Mucosa of descending colon (tissue), 3 donors: ENCODE results near the gene CIART. TPM values are rescaled to one million over a fixed set of nuclear protein-coding genes. Genes with fewer than 3 reads are reported as not detected.

ENCODE experiments used
- ATAC-seq: fragments of 200-7000 bp; cut with Tn5 transposase; one replicate; pipeline ENCODE4 v1.9.1; 2020; ENCODE audit warnings: mild to moderate bottlenecking, moderate library complexity
- DNase-seq, 3 donors: peaks; one replicate each; pipeline ENCODE4 v3.0.0-alpha.2; 2020
- H3K36me3 ChIP-seq: fragments of 200-600 bp; one replicate; pipeline ENCODE4 v1.8.0; 2021; ENCODE audit warnings: low read depth, mild to moderate bottlenecking
- H3K4me1 ChIP-seq: fragments of 200-600 bp; one replicate; pipeline ENCODE4 v1.8.0; 2021; ENCODE audit warnings: low read depth, mild to moderate bottlenecking
- H3K4me3 ChIP-seq: fragments of 200-600 bp; one replicate; pipeline ENCODE4 v1.8.0; 2021; ENCODE audit warnings: mild to moderate bottlenecking
- H3K9me3 ChIP-seq: fragments of 200-600 bp; one replicate; pipeline ENCODE4 v1.8.0; 2021; ENCODE audit warnings: mild to moderate bottlenecking
- CTCF ChIP-seq: fragments of 200-600 bp; IDR thresholded peaks from one replicate; pipeline ENCODE4 v1.8.0; 2022; ENCODE audit warnings: antibody characterized with exemption, mild to moderate bottlenecking
- intact Hi-C, 2 donors: fragments of 100-400 bp; cut with DNase I in 1 of 2; cut with micrococcal nuclease in 1 of 2; formaldehyde crosslinking; loops; one replicate each; pipeline versions ENCODE4 v1.11.0 to v1.11.1; 2022; cut with DNase I, micrococcal nuclease
- total RNA-seq, 3 donors: library from RNA; stranded (reverse); fragmentation: NEBNext Ultra II Directional in 2 of 3; extraction: Animal tissue kit (Norgen Biotek cat#: 25700) in 2 of 3; gene quantifications; one replicate each; pipeline versions ENCODE4 v1.2.1 to v1.2.4, GENCODE V29; 2021 to 2023
- donor health status: DM: no; HTN: no; CAD: no; lungs with moderate emphysema.
- donor health status: DM: no; HTN: no; CAD: no.
- donor health status: DM: no; HTN: yes; CAD: no.

Gene CIART
- total RNA-seq, 3 donors from 2014 or later, result 0.49 to 12.6 (median 1.6) TPM

- DNase-seq (no peak), ATAC-seq (no peak)
- intact Hi-C loops, result no loop called here
- H3K4me1 ChIP-seq, result no peaks in the 10 kb centered on the region
- no peaks in the 10 kb centered on the region for H3K9me3 ChIP-seq
- H3K4me3 ChIP-seq, result no peak overlapping the region
- H3K36me3 ChIP-seq, result no peaks in the 10 kb centered on the region
- TF ChIP-seq CTCF, result no peak
These were observed 6.5 kb downstream of the CIART start for GRCh38 chr1:150288822-150289221.

- Histone ChIP-seq H3K4me1 (no peaks in the 10 kb centered on the region), H3K9me3 (no peaks in the 10 kb centered on the region), H3K36me3 (no peaks in the 10 kb centered on the region), H3K4me3 (peak within 1 kb of the TSS; percentile 32)
- no peak for TF ChIP-seq CTCF
- intact Hi-C loops, result no loop called here
- peak; percentile 99 for ATAC-seq
- DNase-seq, result peak; percentile 87 to 92 (median 88)
These were observed 11.3 kb downstream of the CIART start, which contains the start of gene MRPS21 for GRCh38 chr1:150293433-150294253. TSS of gene MRPS21 (plus strand) at chr1:150293861. CDS start at chr1:150294367, 506 bp downstream.

GRCh38 chr1:150295476-150295875 is 13.1 kb downstream of the CIART start:
- TF ChIP-seq CTCF, result no peak
- H3K36me3 ChIP-seq, result no peaks in the 10 kb centered on the region

GRCh38 chr1:150299716-150300115 is 17.4 kb downstream of the CIART start:
- intact Hi-C loops, result no loop called here
- Histone ChIP-seq H3K4me1 (peaks cover 2% of the 10 kb centered on the region), H3K4me3 (no peak overlapping the region), H3K9me3 (no peaks in the 10 kb centered on the region), H3K36me3 (no peaks in the 10 kb centered on the region)
- ATAC-seq (no peak), DNase-seq (no peak)
- no peak for TF ChIP-seq CTCF

More at GRCh38 chr1:150295476-150295875, 13.1 kb downstream of the CIART start:
- H3K9me3 ChIP-seq, result no peaks in the 10 kb centered on the region
- intact Hi-C loops, result no loop called here
- H3K4me3 ChIP-seq, result no peak overlapping the region
- no peak for DNase-seq
- no peak for ATAC-seq
- H3K4me1 ChIP-seq, result no peaks in the 10 kb centered on the region

GRCh38 chr1:150302338-150302737 is 20.0 kb downstream of the CIART start:
- intact Hi-C loops, result no loop called here

More at GRCh38 chr1:150302338-150302737, 20.0 kb downstream of the CIART start:
- Histone ChIP-seq H3K36me3 (no peaks in the 10 kb centered on the region), H3K9me3 (no peaks in the 10 kb centered on the region), H3K4me1 (peaks cover 2% of the 10 kb centered on the region), H3K4me3 (no peak overlapping the region)
- TF ChIP-seq CTCF, result no peak
- no peak for DNase-seq
- ATAC-seq, result no peak
